Measurements from ENCODE around the gene NR5A1.

NR5A1 gene

DNA sequence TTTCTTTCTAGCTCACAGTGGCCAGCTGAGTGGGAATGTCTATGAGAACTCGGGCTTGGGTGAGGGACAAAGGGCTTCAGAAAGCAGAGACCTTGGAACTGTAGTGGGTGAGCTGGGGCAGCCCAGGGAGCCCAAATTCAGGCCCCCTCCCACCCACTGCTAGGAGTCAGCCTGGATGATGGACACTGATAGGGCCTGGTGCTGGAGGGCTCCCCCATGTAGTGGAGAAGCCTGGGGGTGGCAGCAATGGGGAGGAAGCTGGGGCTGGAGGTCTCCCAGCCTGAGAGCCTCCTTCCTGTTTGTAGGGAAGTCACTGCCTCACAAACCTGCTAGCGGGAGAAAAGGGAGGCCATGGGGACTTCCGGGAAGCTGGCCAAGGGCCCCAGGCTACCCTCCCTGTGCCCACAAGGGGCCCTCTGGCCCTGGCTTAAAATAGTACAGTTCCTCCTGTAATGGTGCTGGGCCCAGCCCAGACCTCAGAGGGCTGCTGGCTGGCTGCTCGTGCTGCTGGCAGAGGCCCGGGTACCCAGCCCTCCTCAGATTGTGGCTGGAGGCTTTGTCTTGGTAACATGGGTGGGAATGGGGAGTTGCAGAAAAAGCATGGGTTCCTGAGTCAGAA, 6.3 kb upstream of the NR5A1 start:
- DNase-seq, result no peak

DNA sequence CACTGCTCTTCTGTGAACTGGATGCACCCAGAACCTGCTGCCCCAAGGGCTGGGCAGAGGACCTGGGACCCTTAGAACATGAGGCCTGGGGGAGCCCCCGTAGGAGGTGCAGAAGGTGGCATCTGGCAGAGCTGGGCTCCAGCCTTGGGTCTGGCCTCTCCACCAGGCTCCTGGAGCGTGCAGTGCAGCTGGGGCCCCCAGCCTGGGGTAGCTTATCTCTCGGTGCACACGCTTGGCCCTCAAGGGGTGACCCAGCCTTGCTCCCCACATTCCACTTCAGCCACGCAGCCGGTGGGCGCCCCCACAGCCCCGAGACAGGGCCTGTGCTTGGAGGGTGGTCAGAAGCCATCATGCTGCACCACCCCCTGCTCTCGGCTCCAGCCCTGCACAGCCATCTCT, 5.6 kb upstream of the NR5A1 start:
- DNase-seq, result no peak

- DNase-seq, result no peak
These were observed 4.9 kb upstream of the NR5A1 start for GRCh38 chr9:124511891-124512805.

- DNase-seq, result no peak
These were observed 4.2 kb upstream of the NR5A1 start for GRCh38 chr9:124511426-124511840.

- DNase-seq, result no peak
These were observed 3.6 kb upstream of the NR5A1 start for GRCh38 chr9:124510650-124511425.

DNA sequence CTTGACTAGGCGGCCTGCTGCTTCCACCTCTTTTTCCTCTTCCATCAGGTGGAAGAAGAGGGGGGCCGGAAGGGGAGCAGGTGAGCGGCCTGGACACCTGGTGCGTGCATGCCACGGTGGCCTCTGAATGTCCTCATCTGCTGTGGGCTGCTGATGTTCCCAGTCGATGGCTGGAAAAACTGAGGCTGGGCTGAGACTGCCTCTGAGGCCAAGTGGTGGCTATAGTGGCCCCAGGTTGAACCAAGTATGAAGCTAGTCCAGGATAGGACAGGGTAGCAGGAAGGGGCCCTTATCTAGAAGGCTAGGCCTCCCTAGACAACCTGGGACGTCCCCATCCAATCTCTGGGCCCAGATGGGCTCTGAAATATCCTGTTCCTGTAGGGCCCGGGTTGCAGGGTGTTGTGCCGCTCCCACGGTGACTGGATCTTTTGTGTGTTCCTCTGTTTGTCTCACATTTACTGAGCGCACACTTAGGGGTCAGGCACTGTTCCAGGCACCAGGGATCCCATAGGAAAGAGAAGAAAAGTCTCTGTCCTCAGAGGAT, 753 bp upstream of the NR5A1 start:
- no peak for DNase-seq

- DNase-seq, result no peak
These were observed 766 bp downstream of the NR5A1 start for GRCh38 chr9:124506433-124506832.

GRCh38 chr9:124505901-124506346, 1.3 kb downstream of the NR5A1 start:
- DNase-seq, result no peak

- DNase-seq, result no peak
These were observed 1.9 kb downstream of the NR5A1 start for GRCh38 chr9:124505006-124505900.

DNA sequence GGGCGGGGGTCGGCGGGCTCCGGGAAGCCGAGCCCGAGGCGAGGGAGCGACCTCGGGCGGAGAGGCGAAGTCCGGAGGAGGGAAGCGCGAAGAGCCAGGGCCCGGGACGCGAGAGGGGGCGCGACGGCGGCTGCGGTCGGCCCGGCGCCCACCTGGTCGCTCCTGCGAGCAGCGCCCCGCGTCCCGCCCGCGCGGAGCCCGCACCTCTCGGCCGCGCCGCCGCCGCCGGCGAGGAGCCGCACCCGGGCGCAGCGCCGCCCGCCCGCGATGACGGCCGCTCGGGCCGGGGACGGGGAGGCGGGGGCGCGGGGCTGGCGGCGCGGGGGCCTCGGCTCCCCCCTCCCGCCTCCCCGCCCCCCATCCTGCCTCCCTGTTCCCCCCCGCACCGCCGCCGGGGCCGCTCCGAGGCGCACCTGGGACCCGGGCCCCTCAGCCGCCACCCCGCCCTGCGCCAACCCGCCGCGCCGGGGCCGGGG, 2.6 kb downstream of the NR5A1 start:
- no peak for DNase-seq

- no peak for DNase-seq
These were observed 3.3 kb downstream of the NR5A1 start for GRCh38 chr9:124503713-124504529.

- no peak for DNase-seq
These were observed 4.2 kb downstream of the NR5A1 start for GRCh38 chr9:124502711-124503702.

GRCh38 chr9:124501771-124502320, 5.4 kb downstream of the NR5A1 start:
- DNase-seq, result no peak

DNA sequence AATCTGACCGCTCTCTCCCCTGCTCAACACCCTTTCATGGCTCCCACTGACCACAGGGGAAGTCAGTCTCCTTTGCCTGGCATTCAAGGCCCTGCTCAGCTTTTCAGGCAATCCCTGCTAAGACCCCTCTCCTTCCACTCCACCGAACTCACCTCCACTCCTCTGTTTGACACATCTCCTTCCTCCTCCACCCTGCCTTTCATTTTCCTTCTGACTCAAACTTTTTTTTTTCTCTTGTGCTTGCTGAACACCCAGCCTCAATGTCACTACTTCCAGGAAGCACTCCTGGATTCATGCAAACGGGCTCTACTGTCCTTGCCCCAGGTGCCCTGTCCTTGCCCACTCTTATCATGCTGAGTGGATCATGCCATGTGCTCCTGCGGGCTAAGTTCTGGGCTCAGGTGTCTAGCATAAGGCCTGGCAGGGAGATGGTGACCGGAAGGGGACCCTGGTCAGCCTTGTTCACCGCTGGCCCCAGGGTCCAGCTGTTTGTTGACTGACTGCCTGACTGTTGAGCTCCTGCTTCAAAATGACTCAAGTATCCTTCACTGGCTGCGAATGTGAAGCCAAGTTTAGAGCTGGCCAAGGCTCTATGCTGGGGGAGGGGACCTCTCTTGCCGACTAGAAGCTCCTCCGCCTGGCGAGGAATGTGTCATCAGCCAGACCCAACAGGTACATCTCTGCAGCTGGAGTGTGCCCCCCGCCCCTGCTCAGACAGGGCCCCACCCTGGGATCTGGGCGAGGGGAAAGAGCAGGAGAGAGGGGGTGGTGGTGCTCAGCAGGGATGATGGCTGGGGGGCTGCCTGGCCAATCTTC, 6.2 kb downstream of the NR5A1 start:
- DNase-seq, result no peak

GRCh38 chr9:124500028-124500795, 7.0 kb downstream of the NR5A1 start:
- no peak for DNase-seq

DNA sequence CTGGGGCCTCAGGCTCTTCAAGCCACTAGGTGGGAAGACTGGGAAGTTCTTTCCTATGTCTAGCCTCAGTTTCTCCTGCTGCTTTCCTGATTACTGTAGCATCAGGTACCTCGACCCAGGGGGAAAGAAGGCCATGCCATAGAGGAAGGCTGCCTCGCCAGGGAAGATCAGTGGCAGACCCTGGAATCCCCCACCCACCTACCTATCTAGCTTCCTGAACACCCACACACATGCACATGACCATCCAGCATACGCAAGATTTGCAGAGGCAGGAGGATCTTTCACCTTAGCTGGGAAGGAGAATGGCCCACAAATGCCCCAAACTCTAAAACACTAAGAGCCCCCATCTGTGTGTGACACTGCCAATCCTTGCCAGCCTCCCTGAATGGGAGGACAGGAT, 8.0 kb downstream of the NR5A1 start:
- DNase-seq, result no peak

GRCh38 chr9:124498499-124499146, 8.6 kb downstream of the NR5A1 start:
- DNase-seq, result no peak

Data from DMS79 (cell line).